Thoracic aorta (tissue), 2 donors: Measurements from ENCODE around the gene CCDC91. TPM values are rescaled to one million over a fixed set of nuclear protein-coding genes. Genes with fewer than 3 reads are reported as not detected.
"Not testable (repeated sequence)": the region's sequence is repeated elsewhere in the genome, so short reads cannot be mapped to it uniquely, and the experiment has no call there.

ENCODE experiments used
- ATAC-seq: fragments of 150-250 bp; one replicate; pipeline ENCODE4 v1.8.0; 2017; ENCODE audit warnings: low read depth; ENCODE audit not compliant: insufficient number of reproducible peaks, low FRiP score
- DNase-seq: peaks from one replicate; pipeline ENCODE4 v3.0.0-alpha.2; 2020; ENCODE audit warnings: low spot score
- H3K27ac ChIP-seq, 2 donors: fragments of 200-600 bp; sonication (generic); 1 replicate in 1 of 2; 2 replicates in 1 of 2; pipeline ENCODE4 v1.5.1; 2016; ENCODE audit warnings: mild to moderate bottlenecking in 2 of 2, moderate library complexity in 2 of 2
- H3K27me3 ChIP-seq: fragments of 200-600 bp; sonication (generic); replicated peaks from 2 replicates; pipeline ENCODE4 v1.6.0; 2016; ENCODE audit warnings: mild to moderate bottlenecking; ENCODE audit not compliant: insufficient read depth
- H3K36me3 ChIP-seq: fragments of 200-600 bp; sonication (generic); one replicate; pipeline ENCODE4 v1.5.1; 2016
- H3K4me1 ChIP-seq, 2 donors: fragments of 200-600 bp; sonication (generic); 1 replicate in 1 of 2; 2 replicates in 1 of 2; pipeline versions ENCODE4 v1.5.1 to v1.6.0; 2016; ENCODE audit warnings: low read depth in 2 of 2, mild to moderate bottlenecking in 1 of 2; ENCODE audit not compliant: control insufficient read depth in 1 of 2
- H3K4me3 ChIP-seq: fragments of 200-600 bp; sonication (generic); 2 replicates; pipeline ENCODE4 v1.5.1; 2016; ENCODE audit warnings: mild to moderate bottlenecking
- H3K9me3 ChIP-seq: fragments of 200-600 bp; sonication (generic); 2 replicates; pipeline ENCODE4 v1.5.1; 2016
- CTCF ChIP-seq: fragments of 200-600 bp; sonication (generic); IDR thresholded peaks from one replicate; pipeline ENCODE4 v1.5.1; 2019; ENCODE audit warnings: antibody characterized with exemption
- total RNA-seq, 2 donors: library from RNA; depleted of rRNA; stranded (reverse); fragments of >200 nt; gene quantifications; one replicate each; pipeline versions ENCODE4 v1.1.0 to v1.2.3, GENCODE V29; 2016

CCDC91 gene
- total RNA-seq, 2 donors from 2014 or later: 26.6 to 27.6 TPM

- Histone ChIP-seq H3K27me3 (no peaks in the 10 kb centered on the region), H3K27ac (no peak overlapping the region), H3K9me3 (no peaks in the 10 kb centered on the region), H3K4me3 (no peak overlapping the region), H3K4me1 (peaks cover 0 to 4% of the 10 kb centered on the region in 2 donors), H3K36me3 (no peaks in the 10 kb centered on the region)
- ATAC-seq: no peak
- no peak for DNase-seq
- TF ChIP-seq CTCF: no peak
Measured at GRCh38 chr12:28327722-28328121, 137.5 kb downstream of the CCDC91 start.

- no peaks in the 10 kb centered on the region for H3K27me3 ChIP-seq
- TF ChIP-seq CTCF: no peak
- peaks cover 0 to 4% of the 10 kb centered on the region in 2 donors for H3K4me1 ChIP-seq
- no peak overlapping the region for H3K4me3 ChIP-seq
- DNase-seq: no peak
- no peaks in the 10 kb centered on the region for H3K36me3 ChIP-seq
- H3K9me3 ChIP-seq: no peaks in the 10 kb centered on the region
- no peak overlapping the region for H3K27ac ChIP-seq
- no peak for ATAC-seq
Measured at GRCh38 chr12:28328967-28329366, 138.7 kb downstream of the CCDC91 start.

GRCh38 chr12:28329727-28330126, 139.5 kb downstream of the CCDC91 start:
- ATAC-seq, H3K4me1 ChIP-seq, DNase-seq, H3K27ac ChIP-seq, H3K27me3 ChIP-seq, H3K4me3 ChIP-seq, H3K36me3 ChIP-seq, H3K9me3 ChIP-seq: not testable (repeated sequence)

GRCh38 chr12:28330232-28330631, 140.0 kb downstream of the CCDC91 start:
- ATAC-seq, H3K27ac ChIP-seq, H3K27me3 ChIP-seq, H3K36me3 ChIP-seq, H3K4me1 ChIP-seq, H3K9me3 ChIP-seq, DNase-seq, H3K4me3 ChIP-seq: not testable (repeated sequence)

- Histone ChIP-seq H3K27ac (no peak overlapping the region), H3K4me3 (no peak overlapping the region), H3K27me3 (no peaks in the 10 kb centered on the region), H3K36me3 (no peaks in the 10 kb centered on the region), H3K9me3 (no peaks in the 10 kb centered on the region), H3K4me1 (peaks cover 0 to 10% of the 10 kb centered on the region in 2 donors)
- TF ChIP-seq CTCF: no peak
- no peak for DNase-seq
- ATAC-seq: no peak
Measured at GRCh38 chr12:28331130-28331529, 140.9 kb downstream of the CCDC91 start.

- ATAC-seq: no peak
- no peak for TF ChIP-seq CTCF
- Histone ChIP-seq H3K27ac (no peak overlapping the region), H3K36me3 (no peaks in the 10 kb centered on the region), H3K9me3 (no peaks in the 10 kb centered on the region), H3K4me1 (peaks cover 8 to 13% of the 10 kb centered on the region in 2 donors), H3K27me3 (no peaks in the 10 kb centered on the region), H3K4me3 (no peak overlapping the region)
- DNase-seq: no peak
Measured at GRCh38 chr12:28340261-28341045, 150.2 kb downstream of the CCDC91 start.
